HG02870 (cell line): ENCODE data around the gene FCRL6.

Source experiments
- ATAC-seq: cut with Tn5 transposase; IDR thresholded peaks from one replicate; pipeline ENCODE4 v1.9.1; 2021; ENCODE audit warnings: mild to moderate bottlenecking, moderate library complexity; ENCODE audit not compliant: unreplicated experiment

Gene FCRL6

DNA sequence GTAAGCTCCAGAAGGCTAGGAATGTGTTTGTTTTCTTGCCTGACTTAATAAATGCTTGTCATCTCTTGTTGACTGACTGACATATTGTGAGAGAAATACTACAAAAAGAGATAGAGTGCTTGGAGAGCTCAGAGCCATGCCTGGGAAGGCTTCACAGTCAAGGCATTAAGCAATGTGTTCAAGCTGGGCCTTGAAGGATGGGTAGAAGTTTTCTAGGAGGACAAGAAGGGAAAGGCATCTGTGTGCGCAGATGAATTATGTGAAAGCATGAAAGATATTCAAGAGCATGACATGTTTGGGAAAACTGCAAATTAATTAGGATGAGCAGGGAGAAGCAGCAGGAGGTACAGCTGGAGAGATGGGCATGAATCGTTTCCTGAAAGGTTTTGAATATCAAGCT, 30.1 kb downstream of the FCRL6 start:
- ATAC-seq = no peak

GRCh38 chr1:159835356-159835755, 33.2 kb downstream of the FCRL6 start:
- ATAC-seq = no peak

DNA sequence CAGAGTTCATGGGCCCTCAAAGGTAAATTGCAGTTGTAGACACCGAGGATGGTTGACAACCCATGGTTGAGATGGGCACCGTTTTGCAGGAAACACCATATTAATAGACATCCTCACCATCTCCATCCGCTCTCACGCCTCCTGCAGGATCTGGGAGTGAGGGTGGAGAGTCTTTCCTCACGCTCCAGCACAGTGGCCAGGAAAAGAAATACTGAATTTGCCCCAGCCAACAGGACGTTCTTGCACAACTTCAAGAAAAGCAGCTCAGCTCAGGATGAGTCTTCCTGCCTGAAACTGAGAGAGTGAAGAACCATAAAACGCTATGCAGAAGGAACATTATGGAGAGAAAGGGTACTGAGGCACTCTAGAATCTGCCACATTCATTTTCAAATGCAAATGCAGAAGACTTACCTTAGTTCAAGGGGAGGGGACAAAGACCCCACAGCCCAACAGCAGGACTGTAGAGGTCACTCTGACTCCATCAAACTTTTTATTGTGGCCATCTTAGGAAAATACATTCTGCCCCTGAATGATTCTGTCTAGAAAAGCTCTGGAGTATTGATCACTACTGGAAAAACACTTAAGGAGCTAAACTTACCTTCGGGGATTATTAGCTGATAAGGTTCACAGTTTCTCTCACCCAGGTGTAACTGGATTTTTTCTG, 33.8 kb downstream of the FCRL6 start:
- no peak for ATAC-seq

- ATAC-seq = peak; percentile 61
Observed at GRCh38 chr1:159838715-159839114, 36.6 kb downstream of the FCRL6 start.

- peak; percentile 66 for ATAC-seq
Observed at GRCh38 chr1:159839116-159839849, 37.1 kb downstream of the FCRL6 start.

DNA sequence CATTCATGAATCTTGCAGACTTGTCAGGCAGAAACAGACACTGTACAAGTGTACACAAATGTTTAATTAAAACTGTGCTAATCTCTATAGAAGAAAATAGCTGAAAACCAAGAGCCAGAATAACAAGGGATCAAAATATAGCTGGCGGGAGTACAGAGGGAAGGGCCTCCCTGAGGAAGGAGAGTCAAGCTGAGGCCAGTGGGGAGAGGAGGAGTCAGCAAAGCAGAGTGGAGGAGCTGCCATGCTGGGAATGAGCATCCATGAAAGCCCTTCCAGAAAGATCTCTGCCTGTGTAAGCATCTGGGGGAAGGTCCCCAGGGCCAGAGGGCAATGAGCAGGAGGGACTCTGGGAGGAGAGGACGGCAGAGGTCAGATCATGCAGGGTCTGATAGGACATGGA, 39.6 kb downstream of the FCRL6 start:
- no peak for ATAC-seq

- no peak for ATAC-seq
Observed at GRCh38 chr1:159843459-159843858, 41.3 kb downstream of the FCRL6 start.

- no peak for ATAC-seq
Observed at GRCh38 chr1:159845751-159846629, 43.8 kb downstream of the FCRL6 start.

GRCh38 chr1:159847231-159847630, 45.1 kb downstream of the FCRL6 start:
- no peak for ATAC-seq

- no peak for ATAC-seq
Observed at GRCh38 chr1:159848326-159848725, 46.2 kb downstream of the FCRL6 start.

GRCh38 chr1:159849626-159850366, 47.6 kb downstream of the FCRL6 start:
- no peak for ATAC-seq

DNA sequence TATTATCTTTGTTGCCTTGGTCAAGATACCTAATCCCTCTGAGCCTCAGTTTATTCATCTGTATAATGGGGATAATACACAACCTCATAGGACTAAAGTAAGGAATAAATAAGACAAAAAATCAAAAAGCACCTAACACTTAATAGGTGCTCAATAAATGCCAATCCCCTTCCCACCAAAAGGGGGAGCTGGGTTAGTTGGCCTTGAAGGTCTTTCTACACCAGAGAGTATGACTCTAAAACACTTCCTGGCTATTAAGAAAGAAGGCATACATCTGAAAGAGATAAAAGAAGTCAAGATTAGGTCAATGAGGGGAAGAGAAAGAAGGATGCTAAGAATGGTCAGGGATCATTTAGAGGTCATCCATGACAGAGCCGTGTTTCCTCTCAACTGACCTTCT, 49.2 kb downstream of the FCRL6 start:
- ATAC-seq = no peak

DNA sequence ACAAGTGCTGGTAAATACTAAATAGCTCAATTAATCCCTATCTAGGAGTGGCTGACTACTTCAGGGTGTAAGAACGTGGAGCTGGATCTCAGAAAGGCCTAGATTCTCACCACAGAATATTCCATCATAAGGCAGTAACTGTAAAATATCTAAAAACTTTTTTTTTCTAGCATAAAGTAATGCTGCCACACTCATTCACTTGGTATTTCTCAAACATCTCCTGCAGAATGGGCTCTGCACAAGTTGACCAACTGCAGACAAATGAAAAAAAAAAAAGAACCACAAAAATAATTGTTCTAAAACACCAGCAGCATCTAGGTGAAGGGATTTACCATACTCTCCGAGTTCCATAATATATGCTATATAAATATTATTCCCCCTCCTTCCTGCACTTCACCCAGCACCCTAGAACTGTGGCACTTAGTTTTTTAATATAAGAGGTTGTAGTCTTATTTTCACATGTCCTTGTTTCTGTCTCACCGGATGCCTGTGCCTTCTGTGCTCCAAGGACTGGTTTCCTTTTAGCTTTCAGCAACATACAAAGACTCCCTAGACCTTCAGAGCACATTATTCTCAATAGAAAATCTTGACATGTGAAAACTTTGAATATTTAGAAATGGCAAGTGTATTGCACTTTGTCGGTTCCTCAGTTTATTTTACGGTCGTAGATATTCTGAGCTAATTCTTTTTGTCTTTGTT, 51.4 kb downstream of the FCRL6 start:
- no peak for ATAC-seq

GRCh38 chr1:159854116-159854692, 52.0 kb downstream of the FCRL6 start:
- no peak for ATAC-seq

GRCh38 chr1:159854693-159855192, 52.6 kb downstream of the FCRL6 start:
- peak; percentile 69 for ATAC-seq

DNA sequence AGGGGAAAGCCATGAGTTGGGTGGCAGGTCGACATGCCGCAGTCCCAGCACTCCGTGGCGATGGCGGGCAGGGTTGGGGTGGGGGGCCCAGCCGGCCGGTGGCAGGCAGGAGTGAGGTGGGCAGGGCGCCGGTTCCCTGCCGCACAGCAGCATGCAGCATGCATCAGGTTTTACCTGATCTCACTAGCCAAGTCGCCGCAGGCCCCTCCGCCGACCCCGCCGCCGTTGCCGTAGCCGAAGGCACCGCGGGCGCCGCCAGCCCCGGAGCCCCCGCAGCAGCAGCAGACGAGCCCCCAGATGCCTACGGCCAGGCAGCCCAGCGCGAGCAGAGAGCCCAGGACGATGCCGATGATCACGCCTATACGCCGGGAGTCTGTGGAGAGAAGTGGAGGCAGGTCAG, 53.5 kb downstream of the FCRL6 start:
- ATAC-seq = no peak

DNA sequence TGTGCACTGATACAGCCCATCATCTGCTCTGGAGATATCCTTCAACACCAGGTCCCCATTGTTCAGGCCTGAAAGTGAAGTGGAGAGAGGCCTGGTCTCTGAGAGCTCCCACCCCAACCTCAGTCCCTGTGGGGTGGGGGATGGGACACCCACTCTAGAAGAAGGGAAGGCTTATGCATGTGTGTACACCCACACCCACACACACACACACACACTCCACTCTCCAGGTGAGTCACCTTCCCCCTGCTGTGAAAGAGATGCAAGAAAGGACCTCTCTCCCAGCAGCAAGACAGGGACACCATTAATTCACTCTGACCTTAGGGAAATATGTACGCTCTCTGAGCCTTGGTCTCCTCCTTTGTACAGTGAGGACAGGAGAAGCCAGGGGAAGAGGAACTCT, 54.4 kb downstream of the FCRL6 start:
- no peak for ATAC-seq

- ATAC-seq = no peak
Observed at GRCh38 chr1:159857889-159858288, 55.7 kb downstream of the FCRL6 start.

- ATAC-seq = no peak
Observed at GRCh38 chr1:159859767-159860322, 57.7 kb downstream of the FCRL6 start.
